GM12878 (cell line): ENCODE results near the gene DEFB110. TPM values are rescaled to one million over a fixed set of nuclear protein-coding genes. Genes with fewer than 3 reads are reported as not detected.

Experiments
- ATAC-seq: fragments of 200-7000 bp; cut with Tn5 transposase; 3 replicates; pipeline ENCODE4 v1.9.1; 2020; ENCODE audit warnings: mild to moderate bottlenecking, moderate library complexity
- BruUV-seq: library from RNA; stranded (reverse); fragments of 400-500 nt; replicated peaks from 2 replicates; lab custom pipeline; 2021; lab: Mats Ljungman, UMichigan
- CTCF ChIA-PET: fragments of 300-600 bp; sonication (Branson Sonifier 250); formaldehyde crosslinking; extraction: SDS; loops from one replicate; lab custom pipeline; 2021; ENCODE audit warnings: inconsistent platforms; lab: Yijun Ruan, JAX
- POLR2A ChIA-PET: fragments of 350-600 bp; formaldehyde crosslinking; extraction: SDS; loops from one replicate; lab custom pipeline; 2021; ENCODE audit warnings: inconsistent platforms; lab: Charles Lee
- RAD21 ChIA-PET: fragments of 300-600 bp; sonication (Branson Sonifier 250); formaldehyde crosslinking; loops from one replicate; lab custom pipeline; 2023; ENCODE audit warnings: antibody characterized with exemption; ENCODE audit not compliant: unreplicated experiment; lab: Charles Lee
- SMC1A ChIA-PET: fragments of 300-600 bp; sonication (Branson Sonifier 250); formaldehyde crosslinking; loops from one replicate; lab custom pipeline; 2023; ENCODE audit not compliant: unreplicated experiment, uncharacterized antibody; lab: Charles Lee
- DNase-seq: peaks from one replicate; pipeline ENCODE4 v3.0.0-alpha.2; 2011; ENCODE audit warnings: low read depth, low spot score
- FAIRE-seq: peaks from 3 replicates; lab custom pipeline; 2011; peaks lifted over from hg19 to GRCh38; lab: Jason Lieb, UNC
- H2AFZ ChIP-seq: 2 replicates; pipeline ENCODE4 v1.6.0; 2011; ENCODE audit warnings: low read depth, low read length, control low read depth; ENCODE audit not compliant: control insufficient read depth
- H3K27ac ChIP-seq: 2 replicates; pipeline ENCODE4 v1.5.1; 2011; ENCODE audit warnings: control low read depth; ENCODE audit not compliant: control insufficient read depth, insufficient read depth
- H3K27me3 ChIP-seq, 2 experiments: replicated peaks in 1 of 2; 2 replicates each; pipeline versions ENCODE4 v1.6.0 to v1.6.1; 2011; ENCODE audit warnings: low read length in 1 of 2; ENCODE audit not compliant: control insufficient read depth in 2 of 2, insufficient read depth in 2 of 2
- H3K36me3 ChIP-seq, 2 experiments: 2 replicates each; pipeline ENCODE4 v1.5.1; 2011; ENCODE audit warnings: low read length in 1 of 2; ENCODE audit not compliant: control insufficient read depth in 2 of 2, insufficient read depth in 2 of 2
- H3K4me1 ChIP-seq: 2 replicates; pipeline ENCODE4 v1.6.1; 2011; ENCODE audit warnings: mild to moderate bottlenecking, low read length, moderate library complexity, mixed read lengths; ENCODE audit not compliant: control insufficient read depth, insufficient read depth
- H3K4me2 ChIP-seq: 2 replicates; pipeline ENCODE4 v1.6.0; 2011; ENCODE audit warnings: control low read depth; ENCODE audit not compliant: control insufficient read depth, insufficient read depth
- H3K4me3 ChIP-seq: fragments of 200-600 bp; sonication (generic); 2 replicates; pipeline ENCODE4 v1.5.1; 2016
- H3K79me2 ChIP-seq: 2 replicates; pipeline ENCODE4 v1.6.0; 2011; ENCODE audit warnings: low read length; ENCODE audit not compliant: control insufficient read depth, insufficient read depth
- H3K9ac ChIP-seq: 2 replicates; pipeline ENCODE4 v1.8.0; 2011; ENCODE audit warnings: low read length, control low read depth, mixed read lengths; ENCODE audit not compliant: control insufficient read depth, insufficient read depth
- H3K9me3 ChIP-seq: replicated peaks from 3 replicates; pipeline ENCODE4 v1.5.1; 2011; ENCODE audit warnings: mild to moderate bottlenecking, low read length; ENCODE audit not compliant: control insufficient read depth, insufficient read depth
- H4K20me1 ChIP-seq: 2 replicates; pipeline ENCODE4 v1.6.0; 2011; ENCODE audit not compliant: control insufficient read depth, insufficient read depth
- BACH1 ChIP-seq: fragments of 450-650 bp; IDR thresholded peaks from 2 replicates; pipeline ENCODE4 v1.6.1; 2017; ENCODE audit warnings: mild to moderate bottlenecking, borderline replicate concordance
- CBFB ChIP-seq: IDR thresholded peaks from 2 replicates; pipeline ENCODE4 v1.6.1; 2016; ENCODE audit warnings: antibody characterized with exemption, low read depth
- E2F4 ChIP-seq: IDR thresholded peaks from 2 replicates; pipeline ENCODE4 v1.6.1; 2012; ENCODE audit warnings: low read depth, low read length, improper control_type of control experiment
- ESRRA ChIP-seq: IDR thresholded peaks from 2 replicates; pipeline ENCODE4 v1.6.1; 2012; ENCODE audit warnings: mild to moderate bottlenecking, low read length, improper control_type of control experiment
- EZH2 ChIP-seq: IDR thresholded peaks from 2 replicates; pipeline ENCODE4 v1.6.1; 2012; ENCODE audit warnings: low read depth, mild to moderate bottlenecking, control low read depth, inconsistent platforms, low read length, borderline replicate concordance; ENCODE audit not compliant: control insufficient read depth
- HDGF ChIP-seq: fragments of 450-650 bp; IDR thresholded peaks from 2 replicates; pipeline ENCODE4 v1.6.1; 2016; ENCODE audit warnings: antibody characterized with exemption
- IRF4 ChIP-seq: IDR thresholded peaks from 2 replicates; pipeline ENCODE4 v1.6.1; 2011; ENCODE audit warnings: low read depth, low read length
- JUNB ChIP-seq: IDR thresholded peaks from 2 replicates; pipeline ENCODE4 v1.6.1; 2016; ENCODE audit warnings: antibody characterized with exemption, mild to moderate bottlenecking
- NFIC ChIP-seq: IDR thresholded peaks from 2 replicates; pipeline ENCODE4 v1.6.1; 2012; ENCODE audit warnings: low read depth, mild to moderate bottlenecking, inconsistent platforms, low read length, moderate library complexity
- PKNOX1 ChIP-seq: fragments of 450-650 bp; IDR thresholded peaks from 2 replicates; pipeline ENCODE4 v1.6.1; 2016; ENCODE audit warnings: mild to moderate bottlenecking
- RAD51 ChIP-seq: fragments of 450-650 bp; IDR thresholded peaks from 2 replicates; pipeline ENCODE4 v1.6.1; 2016; ENCODE audit warnings: moderate library complexity, mild to moderate bottlenecking, inconsistent platforms
- RELA ChIP-seq: fragments of 450-650 bp; IDR thresholded peaks from 2 replicates; pipeline ENCODE4 v1.8.0; 2014; ENCODE audit warnings: borderline replicate concordance; ENCODE audit not compliant: partially characterized antibody
- SMAD1 ChIP-seq: fragments of 450-650 bp; IDR thresholded peaks from 2 replicates; pipeline ENCODE4 v1.6.1; 2018; ENCODE audit warnings: mild to moderate bottlenecking, low read depth; ENCODE audit not compliant: partially characterized antibody
- USF2 ChIP-seq: IDR thresholded peaks from 2 replicates; pipeline ENCODE4 v1.6.1; 2011; ENCODE audit warnings: low read depth, low read length, improper control_type of control experiment, borderline replicate concordance
- ZBTB4 ChIP-seq: fragments of 450-650 bp; formaldehyde crosslinking; IDR thresholded peaks from 2 replicates; pipeline ENCODE4 v1.4.0; 2022; ENCODE audit warnings: mild to moderate bottlenecking, moderate library complexity
- WGBS: methylation state at CpG from one replicate; pipeline ENCODE4 v1.1.6; 2016; ENCODE audit warnings: low lambda C conversion rate; ENCODE audit not compliant: insufficient replicate concordance, insufficient coverage; ENCODE audit errors: missing lambda C conversion rate; 5-methylcytosine and 5-hydroxymethylcytosine counted together
- in situ Hi-C: fragments of 300-500 bp; cut with MboI; formaldehyde crosslinking; loops from 9 replicates; pipeline ENCODE4 v1.14.3; 2018; ENCODE audit warnings: mixed read lengths
- intact Hi-C: fragments of 100-400 bp; cut with micrococcal nuclease; formaldehyde crosslinking; loops from one replicate; pipeline ENCODE4 v1.14.2; 2022; ENCODE audit not compliant: unreplicated experiment
- polyA plus RNA-seq, 11 experiments: library from polyadenylated mRNA; depleted of rRNA in 4 of 11; unstranded in 6 of 11; stranded (reverse) in 5 of 11; fragments of >200 nt; fragmentation: Nextera tagmentation in 4 of 11; fragmentation: Illumina TruSeq in 1 of 11; extraction: Ambion mirVana in 4 of 11; extraction: Trizol in 1 of 11; gene quantifications; 1 replicate in 1 of 11; 2 replicates in 10 of 11; pipeline versions ENCODE4 v1.2.1 to v1.2.3, GENCODE V29; 2011 to 2016; ENCODE audit warnings: inconsistent platforms in 2 of 11, missing spikeins in 2 of 11, low read depth in 1 of 11
- total RNA-seq, 4 experiments: library from RNA; depleted of rRNA in 3 of 4; stranded (reverse); fragments of >200 nt in 3 of 4; fragmentation: Illumina TruSeq in 1 of 4; extraction: Trizol in 1 of 4; gene quantifications; 2 replicates each; pipeline versions ENCODE4 v1.2.1 to v1.2.3, GENCODE V29; 2013 to 2021

The DEFB110 gene
- total and polyA plus RNA-seq, 10 of the 15 experiments (the other 5 are each of a cell fraction or from before 2014, with no cell fraction given), result not detected

GRCh38 chr6:50056242-50056641 lies 34.4 kb upstream of the DEFB110 start (continued):
- no peak for TF ChIP-seq CBFB
- TF ChIP-seq RAD51, result no peak
- no peak for TF ChIP-seq USF2
- TF ChIP-seq SMAD1, result no peak
- no peak for TF ChIP-seq BACH1
- TF ChIP-seq EZH2, result no peak
- TF ChIP-seq, all 136 proteins: peak for 0

DNA sequence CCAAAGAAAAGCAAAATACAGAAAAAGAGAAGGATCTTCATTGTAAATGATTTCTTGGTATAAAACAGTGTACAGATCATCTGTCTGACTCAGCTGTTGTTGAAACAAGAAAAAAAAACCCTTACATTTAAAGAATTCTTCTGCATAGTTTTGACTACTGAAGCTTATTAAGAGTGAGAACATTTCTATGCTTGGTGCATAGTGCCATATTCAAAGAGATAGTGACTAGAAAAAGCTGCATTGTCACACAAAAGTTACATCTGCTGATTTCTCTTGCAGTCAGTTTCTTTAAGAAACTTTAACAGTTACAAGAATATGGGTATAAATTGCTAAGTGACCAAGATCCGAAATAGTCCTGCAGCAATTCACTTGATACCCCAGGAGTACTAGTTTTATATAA lies 28.0 kb upstream of the DEFB110 start, which contains the start of gene DEFB112:
DEFB112 (minus strand) TSS at position 101 of the 400 bp plus-strand sequence; CDS start at position 41, 60 bp downstream.
- Histone ChIP-seq H3K4me2 (no peak within 1 kb of the TSS), H3K36me3 (no peaks in the 10 kb centered on the region), H3K4me3 (no peak within 1 kb of the TSS), H3K9ac (no peak within 1 kb of the TSS), H3K4me1 (no peaks in the 10 kb centered on the region), H3K27ac (no peak within 1 kb of the TSS), H3K27me3 (no peaks in the 10 kb centered on the region), H2AFZ (no peak within 1 kb of the TSS), H4K20me1 (no peaks in the 10 kb centered on the region), H3K9me3 (no peaks in the 10 kb centered on the region), H3K79me2 (no peaks in the 10 kb centered on the region)
- POLR2A ChIA-PET, result no interaction called here
- CTCF ChIA-PET, result no interaction called here
- RAD21 ChIA-PET, result no interaction called here
- BruUV-seq, result no TSS peak
- no peak for FAIRE-seq
- TF ChIP-seq RELA (no peak), HDGF (no peak), NFIC (no peak), IRF4 (no peak), ZBTB4 (CRISPR knock-in tag) (no peak), E2F4 (no peak), JUNB (no peak), PKNOX1 (no peak), ESRRA (no peak)
- intact Hi-C loops, result no loop called here
- WGBS, result 0% methylated on average over 1 of the region's 1 CpG
- DNase-seq, result no peak
- in situ Hi-C loops, result no loop called here
- SMC1A ChIA-PET, result no interaction called here
- no peak for ATAC-seq
